Uterus (tissue), 2 donors: Measurements from ENCODE around the gene MKI67.

ENCODE experiments used
- CTCF ChIP-seq, 4 experiments: fragments of 200-600 bp in 2 of 4; fragments of 450-650 bp in 2 of 4; sonication (generic) in 2 of 4; IDR thresholded peaks; one replicate each; pipeline ENCODE4 v1.5.1; 2016 to 2019; ENCODE audit warnings: antibody characterized with exemption in 4 of 4, mild to moderate bottlenecking in 2 of 4, moderate library complexity in 1 of 4
- POLR2A ChIP-seq, 2 donors: fragments of 450-650 bp; IDR thresholded peaks; one replicate each; pipeline ENCODE4 v1.6.1; 2016; ENCODE audit warnings: antibody characterized with exemption in 2 of 2, mild to moderate bottlenecking in 1 of 2, moderate library complexity in 1 of 2

- TF ChIP-seq CTCF (IDR thresholded peaks at IDR 0.05) (no peak), POLR2A (IDR thresholded peaks at IDR 0.05) (no peak)
Observed at GRCh38 chr10:128160297-128160711, 34.1 kb upstream of the MKI67 start.
